Endothelial cell of umbilical vein (primary cell): ENCODE measurements around the gene LILRB5. TPM values are rescaled to one million over a fixed set of nuclear protein-coding genes. Genes with fewer than 3 reads are reported as not detected.

Experiments used
- BruUV-seq: library from RNA; stranded (reverse); fragments of 400-500 nt; replicated peaks from 2 replicates; lab custom pipeline; 2021; lab: Mats Ljungman, UMichigan
- CTCF ChIA-PET: fragments of 300-600, 350-600 bp; sonication (Branson Sonifier 250); formaldehyde crosslinking; loops from one replicate; lab custom pipeline; 2021; ENCODE audit warnings: antibody characterized with exemption, inconsistent platforms; lab: Charles Lee
- POLR2A ChIA-PET: fragments of 300-600, 350-600 bp; sonication (Branson Sonifier 250); formaldehyde crosslinking; loops from one replicate; lab custom pipeline; 2021; ENCODE audit warnings: antibody characterized with exemption, inconsistent platforms; lab: Charles Lee
- DNase-seq: peaks from one replicate; pipeline ENCODE4 v3.0.0-alpha.2; 2011; ENCODE audit warnings: low read depth, low spot score
- FAIRE-seq: peaks from 2 replicates; lab custom pipeline; 2011; peaks lifted over from hg19 to GRCh38; lab: Jason Lieb, UNC
- H2AFZ ChIP-seq: 2 replicates; pipeline ENCODE4 v1.6.0; 2012; ENCODE audit warnings: low read depth, low read length, control low read depth, inconsistent platforms
- H3K27ac ChIP-seq: 2 replicates; pipeline ENCODE4 v1.5.1; 2011; ENCODE audit warnings: low read depth, mild to moderate bottlenecking, control low read depth, low read length, moderate library complexity; ENCODE audit not compliant: insufficient read depth
- H3K27me3 ChIP-seq, 2 experiments: 2 replicates each; pipeline versions ENCODE4 v1.6.0 to v1.6.1; 2011; ENCODE audit warnings: low read length in 2 of 2, mixed read lengths in 1 of 2; ENCODE audit not compliant: control insufficient read depth in 2 of 2, insufficient read depth in 2 of 2
- H3K36me3 ChIP-seq, 2 experiments: 2 replicates in 1 of 2; 3 replicates in 1 of 2; pipeline ENCODE4 v1.5.1; 2011; ENCODE audit warnings: low read length in 2 of 2, mild to moderate bottlenecking in 1 of 2, moderate library complexity in 1 of 2; ENCODE audit not compliant: control insufficient read depth in 2 of 2, insufficient read depth in 2 of 2; ENCODE audit errors: extremely low read depth in 1 of 2
- H3K4me1 ChIP-seq: 3 replicates; pipeline ENCODE4 v1.5.1; 2011; ENCODE audit warnings: mild to moderate bottlenecking, low read length; ENCODE audit not compliant: control insufficient read depth, insufficient read depth; ENCODE audit errors: extremely low read depth
- H3K4me2 ChIP-seq: 2 replicates; pipeline ENCODE4 v1.6.1; 2011; ENCODE audit warnings: low read length, control low read depth, mixed read lengths; ENCODE audit not compliant: insufficient read depth
- H3K4me3 ChIP-seq, 3 experiments: fragments of 200-600 bp in 1 of 3; sonication (generic), shearing (Covaris generic) in 1 of 3; replicated peaks in 1 of 3; 2 replicates each; pipeline ENCODE4 v1.5.1; 2011 to 2016; ENCODE audit warnings: control low read depth in 3 of 3, low read length in 3 of 3, mild to moderate bottlenecking in 2 of 3, inconsistent platforms in 1 of 3, low read depth in 1 of 3, moderate library complexity in 1 of 3; ENCODE audit not compliant: insufficient read depth in 1 of 3
- H3K79me2 ChIP-seq: 2 replicates; pipeline ENCODE4 v1.6.0; 2012; ENCODE audit warnings: low read length, inconsistent platforms; ENCODE audit not compliant: control insufficient read depth, insufficient read depth
- H3K9ac ChIP-seq: replicated peaks from 2 replicates; pipeline ENCODE3; 2011; ENCODE audit warnings: low read length, control low read depth; ENCODE audit not compliant: insufficient read depth; ENCODE audit errors: extremely low read depth
- H3K9me1 ChIP-seq: replicated peaks from 3 replicates; pipeline ENCODE4 v1.6.0; 2011; ENCODE audit warnings: mild to moderate bottlenecking, low read length; ENCODE audit not compliant: control insufficient read depth, insufficient read depth; ENCODE audit errors: extremely low read depth
- H3K9me3 ChIP-seq: replicated peaks from 2 replicates; pipeline ENCODE4 v1.5.1; 2012; ENCODE audit warnings: low read length, inconsistent platforms; ENCODE audit not compliant: control insufficient read depth, insufficient read depth
- H4K20me1 ChIP-seq: replicated peaks from 2 replicates; pipeline ENCODE3; 2011; ENCODE audit warnings: mild to moderate bottlenecking, low read length; ENCODE audit not compliant: control insufficient read depth, insufficient read depth; ENCODE audit errors: extremely low read depth
- EZH2 ChIP-seq: IDR thresholded peaks from 2 replicates; pipeline ENCODE4 v1.6.1; 2012; ENCODE audit warnings: borderline replicate concordance, low read depth, mild to moderate bottlenecking, moderate library complexity, low read length, inconsistent platforms; ENCODE audit not compliant: severe bottlenecking
- FOS ChIP-seq: IDR thresholded peaks from 2 replicates; pipeline ENCODE4 v1.6.1; 2011; ENCODE audit warnings: mild to moderate bottlenecking, low read length, moderate library complexity, borderline replicate concordance; ENCODE audit not compliant: insufficient read depth
- GATA2 ChIP-seq: IDR thresholded peaks from 2 replicates; pipeline ENCODE4 v1.7.0; 2011; ENCODE audit warnings: low read depth, mild to moderate bottlenecking, moderate library complexity, mixed read lengths, low read length; ENCODE audit not compliant: insufficient read length, insufficient read depth
- JUN ChIP-seq: IDR thresholded peaks from 2 replicates; pipeline ENCODE4 v1.6.1; 2011; ENCODE audit warnings: borderline replicate concordance, low read depth; ENCODE audit not compliant: insufficient read length, insufficient read depth
- MYC ChIP-seq: IDR thresholded peaks from one replicate; pipeline ENCODE4 v1.6.1; 2011; ENCODE audit warnings: mild to moderate bottlenecking, low read depth, low read length
- POLR2A ChIP-seq: IDR thresholded peaks from 2 replicates; pipeline ENCODE4 v1.6.1; 2012; ENCODE audit warnings: low read depth, mild to moderate bottlenecking, control low read depth, low read length
- POLR2AphosphoS5 ChIP-seq: IDR thresholded peaks from 2 replicates; pipeline ENCODE4 v1.6.1; 2012; ENCODE audit warnings: low read depth, mild to moderate bottlenecking, control low read depth, low read length, moderate library complexity; ENCODE audit not compliant: insufficient read depth
- dilution Hi-C: fragments of 300-500 bp; cut with MboI; formaldehyde crosslinking; loops from one replicate; pipeline ENCODE4 v1.15.0; 2019; ENCODE audit warnings: low sequenced_read_pairs; ENCODE audit not compliant: extremely low pct_ligation_motif_present
- intact Hi-C: fragments of 100-400 bp; cut with micrococcal nuclease; formaldehyde crosslinking; loops from one replicate; pipeline ENCODE4 v1.10.0; 2022
- polyA plus RNA-seq, 4 experiments: library from polyadenylated mRNA; depleted of rRNA in 3 of 4; stranded (reverse) in 3 of 4; unstranded in 1 of 4; fragments of >200 nt; gene quantifications; 2 replicates each; pipeline versions ENCODE4 v1.2.1 to v1.2.3, GENCODE V29; 2011 to 2012; ENCODE audit warnings: missing spikeins in 1 of 4
- total RNA-seq: library from RNA; stranded (reverse); gene quantifications from 2 replicates; pipeline ENCODE4 v1.2.3, GENCODE V29; 2021
- TF ChIP-seq, protein P1 (sequence below): IDR thresholded peaks from 2 replicates; pipeline ENCODE4 v1.6.1; 2011; ENCODE audit not compliant: insufficient read depth, insufficient read length
- TF ChIP-seq, protein P2 (sequence below), 2 donors: IDR thresholded peaks; 1 replicate in 1 of 2; 2 replicates in 1 of 2; pipeline ENCODE4 v1.5.1; 2011; ENCODE audit warnings: low read length in 2 of 2, mild to moderate bottlenecking in 2 of 2, moderate library complexity in 2 of 2, control low read depth in 1 of 2, inconsistent platforms in 1 of 2, low read depth in 1 of 2; ENCODE audit not compliant: insufficient read depth in 1 of 2; ENCODE audit errors: extremely low read depth in 1 of 2

LILRB5 gene
- total and polyA plus RNA-seq, 2 donors (not counting 3 experiments of a cell fraction or from before 2014, with no cell fraction given) = not detected

DNA sequence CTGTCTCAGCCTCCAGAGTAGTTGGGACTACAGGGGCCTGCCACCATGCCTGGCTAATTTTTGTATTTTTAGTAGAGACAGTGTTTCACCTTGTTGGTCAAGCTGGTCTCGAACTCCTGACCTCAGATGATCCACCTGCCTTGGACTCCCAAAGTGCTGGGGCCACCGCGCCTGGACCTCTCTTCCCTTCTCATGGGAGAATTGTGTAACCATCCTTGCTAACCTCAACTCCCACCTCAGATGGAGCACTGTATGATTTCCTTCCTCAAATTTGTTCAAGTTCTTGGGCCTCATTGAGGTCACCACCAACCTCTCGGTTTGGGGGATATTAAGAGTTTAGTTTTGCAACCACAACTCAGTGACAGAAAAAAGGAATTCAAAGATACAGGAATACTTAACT lies 45.2 kb upstream of the LILRB5 start:
- DNase-seq (no peak), FAIRE-seq (peak; percentile 46)
- Histone ChIP-seq H3K9me3 (no peaks in the 10 kb centered on the region), H4K20me1 (no peaks in the 10 kb centered on the region), H3K9ac (no peak overlapping the region), H3K27me3 (no peaks in the 10 kb centered on the region), H3K9me1 (no peaks in the 10 kb centered on the region), H3K4me1 (no peaks in the 10 kb centered on the region), H3K79me2 (no peaks in the 10 kb centered on the region), H2AFZ (no peak overlapping the region), H3K4me2 (no peak overlapping the region), H3K4me3 (no peak overlapping the region), H3K36me3 (no peaks in the 10 kb centered on the region), H3K27ac (no peak overlapping the region)
- TF ChIP-seq FOS (no peak), EZH2 (no peak), MYC (no peak), POLR2A (no peak), JUN (no peak), POLR2AphosphoS5 (no peak), GATA2 (no peak)
- TF ChIP-seq, protein P1, sequence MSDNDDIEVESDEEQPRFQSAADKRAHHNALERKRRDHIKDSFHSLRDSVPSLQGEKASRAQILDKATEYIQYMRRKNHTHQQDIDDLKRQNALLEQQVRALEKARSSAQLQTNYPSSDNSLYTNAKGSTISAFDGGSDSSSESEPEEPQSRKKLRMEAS = no peak
- TF ChIP-seq, protein P2, sequence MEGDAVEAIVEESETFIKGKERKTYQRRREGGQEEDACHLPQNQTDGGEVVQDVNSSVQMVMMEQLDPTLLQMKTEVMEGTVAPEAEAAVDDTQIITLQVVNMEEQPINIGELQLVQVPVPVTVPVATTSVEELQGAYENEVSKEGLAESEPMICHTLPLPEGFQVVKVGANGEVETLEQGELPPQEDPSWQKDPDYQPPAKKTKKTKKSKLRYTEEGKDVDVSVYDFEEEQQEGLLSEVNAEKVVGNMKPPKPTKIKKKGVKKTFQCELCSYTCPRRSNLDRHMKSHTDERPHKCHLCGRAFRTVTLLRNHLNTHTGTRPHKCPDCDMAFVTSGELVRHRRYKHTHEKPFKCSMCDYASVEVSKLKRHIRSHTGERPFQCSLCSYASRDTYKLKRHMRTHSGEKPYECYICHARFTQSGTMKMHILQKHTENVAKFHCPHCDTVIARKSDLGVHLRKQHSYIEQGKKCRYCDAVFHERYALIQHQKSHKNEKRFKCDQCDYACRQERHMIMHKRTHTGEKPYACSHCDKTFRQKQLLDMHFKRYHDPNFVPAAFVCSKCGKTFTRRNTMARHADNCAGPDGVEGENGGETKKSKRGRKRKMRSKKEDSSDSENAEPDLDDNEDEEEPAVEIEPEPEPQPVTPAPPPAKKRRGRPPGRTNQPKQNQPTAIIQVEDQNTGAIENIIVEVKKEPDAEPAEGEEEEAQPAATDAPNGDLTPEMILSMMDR (IDR thresholded peaks at IDR 0.05; ENCODE audit: extremely low read depth in 1 of 2, insufficient read depth in 1 of 2, low read depth in 1 of 2, low read length in 2 of 2) = no peak
- dilution Hi-C loops = no loop called here
- POLR2A ChIA-PET = no interaction called here
- CTCF ChIA-PET = no interaction called here
- BruUV-seq = no TSS peak
- intact Hi-C loops = no loop called here
